ENCODE results near the gene DNAJC5G. TPM values are rescaled to one million over a fixed set of nuclear protein-coding genes. Genes with fewer than 3 reads are reported as not detected.

DNAJC5G gene
- total and polyA plus RNA-seq, 2 of the 13 experiments (the other 11 are each of a cell fraction or from before 2014, with no cell fraction given): 0.05 TPM; not detected in 1

- no peak for TF ChIP-seq CSRNP1 (CRISPR knock-in tag; IDR thresholded peaks at IDR 0.05)
- no peak; the same call in none of the 2 replicates for TF ChIP-seq SAP130 (CRISPR knock-in tag; IDR thresholded peaks at IDR 0.05; ENCODE audit: low read depth)
- no peak for TF ChIP-seq ZSCAN22 (CRISPR knock-in tag; IDR thresholded peaks at IDR 0.05)
- no peak for TF ChIP-seq ZNF333 (CRISPR knock-in tag; IDR thresholded peaks at IDR 0.05; ENCODE audit: borderline replicate concordance)
- TF ChIP-seq ARNT (IDR thresholded peaks at IDR 0.05): no peak
- no peak for TF ChIP-seq ZBTB8A (CRISPR knock-in tag; IDR thresholded peaks at IDR 0.05; ENCODE audit: borderline replicate concordance, low read depth)
- TF ChIP-seq NFYC (CRISPR knock-in tag; IDR thresholded peaks at IDR 0.05): no peak
- TF ChIP-seq ZNF350 (CRISPR knock-in tag; IDR thresholded peaks at IDR 0.05; ENCODE audit: borderline replicate concordance, low read depth): no peak
- TF ChIP-seq ZFP62 (CRISPR knock-in tag; IDR thresholded peaks at IDR 0.05): no peak
- TF ChIP-seq ZNF569 (CRISPR knock-in tag; IDR thresholded peaks at IDR 0.05; ENCODE audit: borderline replicate concordance): no peak
- no peak for TF ChIP-seq TP53 (CRISPR knock-in tag; conservative IDR thresholded peaks at IDR 0.05)
- 0 out of 2 replicates have a peak, but pooled peaks have one; percentile 21 for TF ChIP-seq MEIS1 (CRISPR knock-in tag; IDR thresholded peaks at IDR 0.05; ENCODE audit: borderline replicate concordance)
- peak; percentile 71; the same call in 1 of the 2 replicates for TF ChIP-seq ZNF598 (CRISPR knock-in tag; IDR thresholded peaks at IDR 0.05; ENCODE audit: borderline replicate concordance)
- no peak for TF ChIP-seq KLF12 (CRISPR knock-in tag; IDR thresholded peaks at IDR 0.05; ENCODE audit: borderline replicate concordance)
- peak; percentile 33; the same call in 1 of the 2 replicates for TF ChIP-seq MIXL1 (CRISPR knock-in tag; IDR thresholded peaks at IDR 0.05)
- no peak for TF ChIP-seq SIX4 (CRISPR knock-in tag; IDR thresholded peaks at IDR 0.05)
- TF ChIP-seq ZFYVE20 (CRISPR knock-in tag; IDR thresholded peaks at IDR 0.05; ENCODE audit: borderline replicate concordance, low read depth): no peak
- peak; percentile 93 for TF ChIP-seq ZNF777 (CRISPR knock-in tag; IDR thresholded peaks at IDR 0.05)
- no peak for TF ChIP-seq PRPF4 (IDR thresholded peaks at IDR 0.05; ENCODE audit: low read depth, low read length, poor library complexity, severe bottlenecking)
- TF ChIP-seq PHF20 (CRISPR knock-in tag; IDR thresholded peaks at IDR 0.05): no peak
- TF ChIP-seq ZNF83 (CRISPR knock-in tag; IDR thresholded peaks at IDR 0.05; ENCODE audit: borderline replicate concordance): no peak
- TF ChIP-seq GPN1 (CRISPR knock-in tag; IDR thresholded peaks at IDR 0.05; ENCODE audit: borderline replicate concordance): no peak
- no peak for TF ChIP-seq ETS1 (CRISPR knock-in tag; IDR thresholded peaks at IDR 0.05)
- no peak for TF ChIP-seq MBD4 (IDR thresholded peaks at IDR 0.05; ENCODE audit: borderline replicate concordance, low read length)
- TF ChIP-seq KLF9 (CRISPR knock-in tag; IDR thresholded peaks at IDR 0.05; ENCODE audit: low read depth): no peak
- peak; percentile 29 for TF ChIP-seq ASH2L (IDR thresholded peaks at IDR 0.05; ENCODE audit: insufficient read length, low read depth, low read length)
- 0 out of 2 replicates have a peak, but pooled peaks have one; percentile 54 for TF ChIP-seq ZNF33A (CRISPR knock-in tag; IDR thresholded peaks at IDR 0.05; ENCODE audit: borderline replicate concordance)
- TF ChIP-seq, protein P1, sequence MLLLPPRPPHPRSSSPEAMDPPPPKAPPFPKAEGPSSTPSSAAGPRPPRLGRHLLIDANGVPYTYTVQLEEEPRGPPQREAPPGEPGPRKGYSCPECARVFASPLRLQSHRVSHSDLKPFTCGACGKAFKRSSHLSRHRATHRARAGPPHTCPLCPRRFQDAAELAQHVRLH (CRISPR knock-in tag; IDR thresholded peaks at IDR 0.05; ENCODE audit: borderline replicate concordance, low read depth): no peak
- TF ChIP-seq HDAC2 (CRISPR knock-in tag; IDR thresholded peaks at IDR 0.05): peak; percentile 49; the same call in 1 of the 2 replicates
These were observed 28.1 kb downstream of the DNAJC5G start (continued) for GRCh38 chr2:27303093-27304025.
